Natural killer cell (primary cell): ENCODE measurements around the gene TMEM169. TPM values are rescaled to one million over a fixed set of nuclear protein-coding genes. Genes with fewer than 3 reads are reported as not detected.

ENCODE experiments used
- ATAC-seq, 3 donors: fragments of 150-1000 bp in 2 of 3; fragments of 200-7000 bp in 1 of 3; cut with Tn5 transposase; 1 replicate in 1 of 3; 2 replicates in 2 of 3; pipeline ENCODE4 v1.10.0; 2021; ENCODE audit warnings: mild to moderate bottlenecking in 2 of 3, moderate library complexity in 2 of 3
- DNase-seq, 2 donors: peaks; one replicate each; pipeline versions ENCODE4 v3.0.0 to v3.0.0-alpha.2; 2013 to 2021; ENCODE audit warnings: mixed read lengths in 1 of 2
- H3K27ac ChIP-seq: one replicate; pipeline ENCODE4 v1.5.1; 2013; ENCODE audit warnings: mild to moderate bottlenecking, low read length
- H3K27me3 ChIP-seq: one replicate; pipeline ENCODE4 v1.6.1; 2013; ENCODE audit warnings: low read length; ENCODE audit not compliant: control insufficient read depth, insufficient read depth
- H3K36me3 ChIP-seq: one replicate; pipeline ENCODE4 v1.6.1; 2013; ENCODE audit warnings: low read length; ENCODE audit not compliant: control insufficient read depth, insufficient read depth
- H3K4me1 ChIP-seq: one replicate; pipeline ENCODE4 v1.6.1; 2013; ENCODE audit warnings: low read length; ENCODE audit not compliant: control insufficient read depth, insufficient read depth
- H3K4me3 ChIP-seq: one replicate; pipeline ENCODE4 v1.5.1; 2013; ENCODE audit warnings: low read length
- H3K9me3 ChIP-seq: one replicate; pipeline ENCODE4 v1.6.1; 2013; ENCODE audit warnings: low read length; ENCODE audit not compliant: control insufficient read depth, insufficient read depth
- H3K27ac Mint-ChIP-seq, 2 donors: one replicate each; pipeline ENCODE4 v1.8.0; 2022; ENCODE audit warnings: mild to moderate bottlenecking in 2 of 2, mixed read lengths in 2 of 2, moderate library complexity in 1 of 2
- H3K27me3 Mint-ChIP-seq, 2 donors: one replicate each; pipeline ENCODE4 v1.8.0; 2022; ENCODE audit warnings: low read depth in 2 of 2, mixed read lengths in 2 of 2
- H3K36me3 Mint-ChIP-seq: one replicate; pipeline ENCODE4 v1.8.0; 2022; ENCODE audit warnings: mixed read lengths
- H3K4me1 Mint-ChIP-seq, 2 donors: one replicate each; pipeline ENCODE4 v1.8.0; 2022; ENCODE audit warnings: mixed read lengths in 2 of 2
- H3K4me3 Mint-ChIP-seq: one replicate; pipeline ENCODE4 v1.8.0; 2022; ENCODE audit warnings: mild to moderate bottlenecking, moderate library complexity, mixed read lengths
- H3K9me3 Mint-ChIP-seq, 2 donors: one replicate each; pipeline ENCODE4 v1.8.0; 2022; ENCODE audit warnings: mixed read lengths in 2 of 2
- CTCF ChIP-seq: fragments of 200-600 bp; IDR thresholded peaks from one replicate; pipeline ENCODE4 v1.8.0; 2022; ENCODE audit warnings: antibody characterized with exemption
- WGBS: methylation state at CpG from one replicate; pipeline ENCODE4 v1.1.7; 2013; ENCODE audit warnings: missing lambda C conversion rate; ENCODE audit not compliant: insufficient coverage; 5-methylcytosine and 5-hydroxymethylcytosine counted together
- intact Hi-C: fragments of 100-400 bp; cut with micrococcal nuclease; formaldehyde crosslinking; loops from one replicate; pipeline ENCODE4 v1.14.2; 2022
- total RNA-seq, 4 donors: library from RNA; stranded (reverse); fragments of 120-200 nt in 1 of 4; gene quantifications; one replicate each; pipeline versions ENCODE4 v1.2.3 to v1.2.4, GENCODE V29; 2013 to 2022

Gene TMEM169
- total RNA-seq, 3 donors from 2014 or later (not counting 1 experiment from before 2014, with no cell fraction given): 0.68 to 1.5 (median 0.98) TPM

GRCh38 chr2:216064665-216065064, 17.1 kb upstream of the TMEM169 start:
- H3K27me3 ChIP-seq: no peaks in the 10 kb centered on the region
- intact Hi-C loops: no loop called here
- H3K27me3 Mint-ChIP-seq: no peaks in the 10 kb centered on the region

GRCh38 chr2:216066230-216066629, 15.5 kb upstream of the TMEM169 start:
- no peak for DNase-seq
- WGBS: 100% methylated on average over 2 of the region's 5 CpGs
- Histone ChIP-seq H3K9me3 (no peaks in the 10 kb centered on the region), H3K4me1 (no peaks in the 10 kb centered on the region), H3K4me3 (no peak overlapping the region), H3K27ac (no peak overlapping the region), H3K27me3 (no peaks in the 10 kb centered on the region), H3K36me3 (peaks cover 15% of the 10 kb centered on the region)
- peaks cover 9 to 13% of the 10 kb centered on the region in 2 donors for H3K4me1 Mint-ChIP-seq
- no peak overlapping the region for H3K27ac Mint-ChIP-seq
- intact Hi-C loops: no loop called here
- no peak for ATAC-seq
- H3K9me3 Mint-ChIP-seq: no peaks in the 10 kb centered on the region
- H3K36me3 Mint-ChIP-seq: no peaks in the 10 kb centered on the region
- no peak for TF ChIP-seq CTCF
- H3K4me3 Mint-ChIP-seq: no peak overlapping the region
- H3K27me3 Mint-ChIP-seq: no peaks in the 10 kb centered on the region

More at GRCh38 chr2:216064665-216065064, 17.1 kb upstream of the TMEM169 start:
- Histone ChIP-seq H3K9me3 (no peaks in the 10 kb centered on the region), H3K27ac (no peak overlapping the region), H3K36me3 (peaks cover 15% of the 10 kb centered on the region), H3K4me3 (no peak overlapping the region), H3K4me1 (no peaks in the 10 kb centered on the region)
- Mint-ChIP-seq H3K27ac (no peak overlapping the region), H3K36me3 (no peaks in the 10 kb centered on the region), H3K4me1 (peaks cover 9 to 10% of the 10 kb centered on the region in 2 donors), H3K9me3 (no peaks in the 10 kb centered on the region), H3K4me3 (no peak overlapping the region)
- no peak for TF ChIP-seq CTCF
- ATAC-seq: no peak
- no peak for DNase-seq
- WGBS: no CpG with 5 or more reads among the region's 1 CpG

GRCh38 chr2:216069028-216069427, 12.7 kb upstream of the TMEM169 start:
- H3K9me3 Mint-ChIP-seq: no peaks in the 10 kb centered on the region
- H3K27ac Mint-ChIP-seq: no peak overlapping the region
- TF ChIP-seq CTCF: no peak
- ATAC-seq (no peak), DNase-seq (no peak)
- H3K4me3 Mint-ChIP-seq: no peak overlapping the region
- H3K36me3 Mint-ChIP-seq: no peaks in the 10 kb centered on the region
- peaks cover 10 to 24% of the 10 kb centered on the region in 2 donors for H3K4me1 Mint-ChIP-seq
- Histone ChIP-seq H3K36me3 (peaks cover 25% of the 10 kb centered on the region), H3K27ac (no peak overlapping the region), H3K9me3 (no peaks in the 10 kb centered on the region), H3K4me1 (no peaks in the 10 kb centered on the region), H3K4me3 (no peak overlapping the region), H3K27me3 (no peaks in the 10 kb centered on the region)
- intact Hi-C loops: no loop called here
- 86% methylated on average over 1 of the region's 2 CpGs for WGBS
- no peaks in the 10 kb centered on the region for H3K27me3 Mint-ChIP-seq

- Histone ChIP-seq H3K36me3 (peaks cover 16% of the 10 kb centered on the region), H3K4me1 (no peaks in the 10 kb centered on the region), H3K9me3 (no peaks in the 10 kb centered on the region), H3K27me3 (no peaks in the 10 kb centered on the region), H3K27ac (no peak overlapping the region), H3K4me3 (no peak overlapping the region)
- no peak for TF ChIP-seq CTCF
- Mint-ChIP-seq H3K36me3 (no peaks in the 10 kb centered on the region), H3K4me1 (peaks cover 19 to 35% of the 10 kb centered on the region in 2 donors), H3K27ac (no peak overlapping the region), H3K4me3 (no peak overlapping the region), H3K9me3 (no peaks in the 10 kb centered on the region), H3K27me3 (no peaks in the 10 kb centered on the region)
- intact Hi-C loops: no loop called here
- DNase-seq (no peak), ATAC-seq (no peak)
- 100% methylated on average over 5 of the region's 6 CpGs for WGBS
Observed at GRCh38 chr2:216070195-216070594, 11.5 kb upstream of the TMEM169 start.
